HG03575 (cell line): ENCODE measurements around the gene KLHL30.

ENCODE experiments used
- ATAC-seq: cut with Tn5 transposase; IDR thresholded peaks from one replicate; pipeline ENCODE4 v1.9.1; 2021; ENCODE audit not compliant: unreplicated experiment, insufficient number of reproducible peaks, low FRiP score; ENCODE audit errors: extremely low read depth

KLHL30 gene

GRCh38 chr2:238128534-238129001, 9.9 kb upstream of the KLHL30 start:
- ATAC-seq: no peak

- no peak for ATAC-seq
Measured at GRCh38 chr2:238129166-238130010, 9.1 kb upstream of the KLHL30 start.

- ATAC-seq: no peak
Measured at GRCh38 chr2:238130111-238130695, 8.3 kb upstream of the KLHL30 start.

GRCh38 chr2:238130696-238131628, 7.5 kb upstream of the KLHL30 start:
- no peak for ATAC-seq

GRCh38 chr2:238131761-238132462, 6.6 kb upstream of the KLHL30 start:
- ATAC-seq: no peak

- no peak for ATAC-seq
Measured at GRCh38 chr2:238132463-238133450, 5.7 kb upstream of the KLHL30 start.

GRCh38 chr2:238133499-238134392, 4.7 kb upstream of the KLHL30 start:
- ATAC-seq: no peak

GRCh38 chr2:238134393-238134785, 4.1 kb upstream of the KLHL30 start:
- ATAC-seq: no peak

- no peak for ATAC-seq
Measured at GRCh38 chr2:238135601-238136150, 2.8 kb upstream of the KLHL30 start.

GRCh38 chr2:238136820-238137537, 1.5 kb upstream of the KLHL30 start:
- ATAC-seq: no peak

- no peak for ATAC-seq
Measured at GRCh38 chr2:238137885-238138284, 583 bp upstream of the KLHL30 start.

- no peak for ATAC-seq
Measured at GRCh38 chr2:238139196-238140039, 950 bp downstream of the KLHL30 start.

- no peak for ATAC-seq
Measured at GRCh38 chr2:238140040-238140439, 1.6 kb downstream of the KLHL30 start.

GRCh38 chr2:238140721-238141540, 2.5 kb downstream of the KLHL30 start:
- ATAC-seq: no peak
